Measurements from ENCODE around the gene PSMB3.

PSMB3 gene

GRCh38 chr17:38799501-38800236 lies 47.1 kb downstream of the PSMB3 start, which contains the start of gene PIP4K2B:
PIP4K2B (minus strand) TSS chr17:38799556; CDS start chr17:38799424, 132 bp downstream.
- peak; percentile 99 for DNase-seq (ENCODE audit: low read depth)
- peak within 1 kb of the TSS; percentile 80 for H3K4me3 ChIP-seq (replicated peaks; ENCODE audit: low read depth, low read length)
- TF ChIP-seq CTCF (IDR thresholded peaks at IDR 0.05; ENCODE audit: low read length, missing control alignments) = no peak

GRCh38 chr17:38800237-38800760 lies 47.8 kb downstream of the PSMB3 start:
- H3K4me3 ChIP-seq (replicated peaks; ENCODE audit: low read depth, low read length) = peak overlapping the region; percentile 80
- no peak for DNase-seq (ENCODE audit: low read depth)
- TF ChIP-seq CTCF (IDR thresholded peaks at IDR 0.05; ENCODE audit: low read length, missing control alignments) = no peak

GRCh38 chr17:38809828-38810227 lies 57.3 kb downstream of the PSMB3 start:
- no peak for DNase-seq (ENCODE audit: low read depth)
- no peak overlapping the region for H3K4me3 ChIP-seq (replicated peaks; ENCODE audit: low read depth, low read length)
- no peak for TF ChIP-seq CTCF (IDR thresholded peaks at IDR 0.05; ENCODE audit: low read length, missing control alignments)
